Caki2 (cell line): ENCODE results near the gene BAK1. TPM values are rescaled to one million over a fixed set of nuclear protein-coding genes. Genes with fewer than 3 reads are reported as not detected.

Source experiments
- DNase-seq: peaks from one replicate; pipeline ENCODE4 v3.0.0-alpha.2; 2015; ENCODE audit warnings: low read depth
- in situ Hi-C: cut with HindIII; loops from 2 replicates; pipeline ENCODE4 v1.10.0; 2016; ENCODE audit warnings: low sequenced_read_pairs, low pct_unique_long_range_greater_than_20kb, mixed read lengths
- total RNA-seq: library from RNA; depleted of rRNA; stranded (reverse); fragments of >200 nt; shearing (Covaris generic); gene quantifications from 2 replicates; pipeline ENCODE4 v1.2.3, GENCODE V29; 2014; ENCODE audit warnings: low replicate concordance

Gene BAK1
- total RNA-seq, 1 experiment from 2014 or later, result 103 TPM

- in situ Hi-C loops, result no loop called here
- DNase-seq, result peak; percentile 92
Measured at GRCh38 chr6:33590531-33591198, 10.6 kb upstream of the BAK1 start.

DNA sequence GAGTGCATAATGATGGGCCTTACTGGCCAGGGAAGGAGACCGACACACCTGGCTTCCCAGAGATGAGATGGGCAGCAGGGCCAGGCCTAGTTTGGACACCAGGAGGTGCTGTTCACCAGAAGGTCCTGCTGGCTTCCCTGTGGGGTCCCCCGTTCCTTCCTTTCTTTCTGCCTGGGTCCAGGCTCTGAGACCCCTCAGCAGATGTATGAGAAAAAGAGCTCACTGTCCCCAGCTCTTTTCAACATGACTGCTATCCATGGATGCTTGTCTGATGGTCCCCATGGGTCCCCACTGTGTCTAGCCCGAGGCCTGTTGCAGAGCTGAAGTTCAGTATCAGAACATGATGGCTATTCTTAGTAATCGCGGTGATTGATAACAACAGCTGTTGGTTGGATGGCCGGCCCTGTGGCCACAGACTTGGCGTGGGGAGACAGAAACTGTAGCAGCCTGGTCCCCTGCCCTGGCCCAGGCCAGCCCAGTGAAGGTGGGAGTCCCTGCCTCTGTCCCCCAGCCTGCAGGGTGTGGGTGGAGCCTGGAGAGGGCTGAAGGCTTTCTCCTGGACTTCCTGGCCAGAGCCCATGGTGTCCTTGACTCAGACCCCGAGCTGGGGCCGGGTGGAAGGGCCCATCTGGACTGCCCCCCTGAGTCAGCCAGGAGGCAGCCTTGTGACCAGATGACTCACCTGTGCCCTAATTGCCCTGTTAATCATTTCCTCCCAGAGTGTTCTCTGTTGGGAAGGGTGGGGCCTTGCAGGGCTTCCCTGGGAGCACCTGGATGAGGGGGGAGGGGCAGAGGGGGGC, 9.9 kb upstream of the BAK1 start:
- DNase-seq, result peak; percentile 98
- in situ Hi-C loops, result no loop called here

DNA sequence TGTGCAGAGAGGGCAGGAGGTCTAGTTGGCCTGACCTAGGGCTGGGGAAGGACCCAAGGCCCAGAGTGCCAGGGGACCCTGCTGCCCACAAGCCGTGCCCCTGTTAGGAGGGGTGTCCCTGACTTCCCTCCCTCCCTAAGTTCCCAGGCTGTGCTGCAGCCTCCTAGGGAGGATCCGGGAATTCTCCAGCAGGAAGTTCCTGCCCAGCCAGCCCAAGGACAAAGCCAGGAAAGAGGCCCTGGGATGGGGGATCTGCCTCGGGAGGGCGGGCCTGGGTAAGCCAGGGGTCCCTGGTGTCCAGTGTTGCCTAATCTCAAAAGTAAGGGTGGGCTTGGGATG, 9.3 kb upstream of the BAK1 start:
- DNase-seq, result no peak
- in situ Hi-C loops, result no loop called here

DNA sequence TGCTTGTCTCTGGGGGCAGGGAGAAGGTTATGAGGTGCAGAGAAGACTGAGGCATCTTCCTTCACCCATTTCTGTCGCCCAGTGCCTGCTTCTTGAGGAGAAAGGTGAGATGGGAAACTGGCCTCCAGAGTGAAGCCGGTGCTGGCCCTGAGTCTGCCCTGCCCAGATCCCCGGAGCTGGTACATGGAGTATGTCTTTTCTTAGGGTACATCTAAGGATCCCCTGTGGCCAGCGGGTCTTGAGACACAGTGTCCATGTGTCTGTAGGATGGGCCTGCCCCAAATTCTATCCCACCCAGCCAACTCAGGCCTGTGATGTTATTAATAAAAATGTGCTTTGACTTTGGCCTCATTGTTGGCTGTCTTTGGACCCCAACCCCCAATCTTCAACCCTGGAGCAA, 8.8 kb upstream of the BAK1 start:
- in situ Hi-C loops, result no loop called here
- no peak for DNase-seq

GRCh38 chr6:33587529-33587928, 7.5 kb upstream of the BAK1 start:
- in situ Hi-C loops, result no loop called here
- DNase-seq, result no peak

DNA sequence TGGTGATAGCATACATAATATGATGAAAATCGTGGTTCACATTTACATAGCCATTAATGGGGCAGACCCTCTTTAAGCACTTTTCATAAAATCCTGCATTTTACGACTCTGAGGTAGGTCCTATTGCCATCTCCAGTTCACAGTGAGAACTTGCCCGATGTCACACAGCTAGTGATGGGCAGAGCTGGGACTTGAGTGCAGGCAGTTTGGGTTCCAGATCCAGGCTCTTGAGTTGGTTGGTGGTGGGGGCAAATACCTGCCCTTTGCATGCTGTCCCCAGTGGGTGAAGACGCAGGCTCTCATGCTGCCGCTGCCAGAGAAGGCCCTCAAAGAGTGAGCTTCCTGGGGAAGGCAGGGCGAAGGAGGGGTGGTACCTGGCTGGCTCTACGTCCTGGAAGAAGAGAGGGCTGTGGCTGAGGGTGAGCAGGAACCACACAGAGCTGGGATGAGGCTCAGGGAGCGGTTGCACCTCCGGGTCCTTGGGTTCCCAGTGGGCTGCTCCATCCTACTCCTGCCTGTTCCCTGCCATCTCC, 6.1 kb upstream of the BAK1 start:
- no peak for DNase-seq
- in situ Hi-C loops, result no loop called here

- peak; percentile 76 for DNase-seq
- in situ Hi-C loops, result no loop called here
Measured at GRCh38 chr6:33585403-33586107, 5.5 kb upstream of the BAK1 start.

GRCh38 chr6:33584700-33585402, 4.8 kb upstream of the BAK1 start:
- in situ Hi-C loops, result no loop called here
- no peak for DNase-seq

- in situ Hi-C loops, result no loop called here
- no peak for DNase-seq
Measured at GRCh38 chr6:33583591-33584155, 3.6 kb upstream of the BAK1 start.

- no peak for DNase-seq
- in situ Hi-C loops, result no loop called here
Measured at GRCh38 chr6:33581186-33581585, 1.1 kb upstream of the BAK1 start.

- in situ Hi-C loops, result no loop called here
- DNase-seq, result no peak
Measured at GRCh38 chr6:33578588-33579011, 1.5 kb downstream of the BAK1 start.

- in situ Hi-C loops, result no loop called here
- no peak for DNase-seq
Measured at GRCh38 chr6:33578164-33578563, 1.9 kb downstream of the BAK1 start.

DNA sequence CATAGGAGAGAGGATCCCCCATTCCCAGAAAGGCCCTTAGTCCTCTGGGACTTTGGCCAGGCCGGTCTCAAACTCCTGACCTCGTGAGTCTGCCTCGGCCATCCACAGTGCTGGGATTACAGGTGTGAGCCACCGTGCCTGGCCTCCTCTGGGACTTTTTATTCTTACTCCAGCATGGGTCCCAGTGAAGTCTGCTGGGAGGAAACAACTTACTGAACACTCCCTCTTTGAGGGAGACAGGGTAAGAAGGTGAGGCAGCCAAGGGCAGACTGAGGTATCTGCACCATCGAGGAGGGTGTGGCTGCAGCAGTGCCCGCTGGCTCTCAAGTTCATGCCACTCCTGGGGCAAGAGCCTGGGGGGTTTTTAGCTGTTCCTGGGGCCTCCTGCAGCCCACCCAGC, 2.4 kb downstream of the BAK1 start:
- in situ Hi-C loops, result no loop called here
- DNase-seq, result no peak

DNA sequence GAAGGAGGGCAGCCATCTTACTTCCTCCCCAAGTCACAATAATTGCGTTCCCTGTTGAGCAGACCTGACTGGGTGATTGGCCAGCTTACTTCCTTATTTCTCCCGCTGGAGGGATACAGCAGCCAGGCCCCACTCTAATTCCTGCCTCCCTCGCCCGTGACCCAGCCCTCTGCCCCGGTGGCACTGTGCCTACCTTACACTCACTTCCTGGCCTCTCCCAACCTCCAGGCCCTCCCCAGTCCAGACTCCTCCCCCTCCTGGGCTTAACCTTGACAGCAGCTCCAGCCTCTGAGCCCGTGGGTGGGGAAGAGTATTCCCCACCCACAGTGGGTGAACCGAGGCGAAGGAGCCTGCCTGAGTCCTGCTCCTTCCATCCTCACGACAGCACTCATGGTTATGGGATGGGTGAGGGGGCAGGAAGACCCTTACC, 3.0 kb downstream of the BAK1 start:
- in situ Hi-C loops, result no loop called here
- DNase-seq, result peak; percentile 97

GRCh38 chr6:33576668-33577067, 3.4 kb downstream of the BAK1 start:
- no peak for DNase-seq
- in situ Hi-C loops, result no loop called here

DNA sequence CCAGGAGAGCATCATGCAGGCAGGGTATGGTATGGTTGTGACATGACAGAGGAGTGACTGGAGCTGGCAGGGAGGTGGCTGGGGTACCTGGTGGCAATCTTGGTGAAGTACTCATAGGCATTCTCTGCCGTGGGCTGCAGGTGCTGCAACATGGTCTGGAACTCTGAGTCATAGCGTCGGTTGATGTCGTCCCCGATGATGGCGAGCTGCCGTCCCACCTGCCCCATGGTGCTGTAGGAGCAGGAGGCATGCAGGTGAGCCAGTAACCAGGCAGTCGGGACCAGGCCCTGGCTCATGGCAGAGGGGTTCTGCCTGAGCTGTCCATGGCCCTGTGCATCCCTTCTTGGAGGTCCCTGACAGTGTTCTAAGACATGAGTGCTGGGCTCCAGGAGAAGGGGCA, 4.9 kb downstream of the BAK1 start:
- in situ Hi-C loops, result no loop called here
- no peak for DNase-seq

DNA sequence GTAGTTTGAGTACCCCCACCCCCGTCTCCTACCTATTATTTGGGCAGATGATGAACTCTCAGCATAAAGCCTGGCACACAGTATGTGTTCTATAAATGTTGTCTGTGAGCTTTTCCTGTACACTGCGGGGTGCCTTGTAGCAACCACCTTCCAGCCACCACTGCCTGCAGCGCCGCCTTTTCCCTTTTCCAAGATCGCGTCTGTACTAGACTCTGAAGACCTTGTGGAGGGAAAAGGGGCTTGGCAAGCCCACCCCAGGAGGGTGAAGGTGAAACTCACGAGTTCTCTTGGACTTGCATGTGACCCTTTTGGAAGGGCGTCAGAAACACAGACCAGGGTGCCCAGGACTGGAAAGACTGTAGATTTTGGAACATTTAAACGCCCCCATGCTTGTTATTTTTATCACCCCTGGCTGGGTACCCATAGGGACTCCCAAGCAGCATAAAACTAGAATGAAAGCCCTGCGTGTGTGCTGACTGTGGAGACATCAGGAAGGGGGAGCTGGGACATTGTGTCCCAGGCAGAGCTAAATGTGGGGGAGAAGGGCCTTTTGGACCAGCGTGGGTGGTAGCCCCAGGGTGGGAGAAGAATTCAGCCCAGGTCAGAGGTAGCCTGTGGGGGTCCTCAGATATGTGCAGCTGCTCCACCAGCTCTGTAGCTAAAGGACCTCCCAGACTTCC, 8.3 kb downstream of the BAK1 start:
- in situ Hi-C loops, result no loop called here
- no peak for DNase-seq
